GM12878 (cell line): Measurements from ENCODE around the gene SEC61A1. TPM values are rescaled to one million over a fixed set of nuclear protein-coding genes. Genes with fewer than 3 reads are reported as not detected.

Experiments used
- ATAC-seq: fragments of 200-7000 bp; cut with Tn5 transposase; 3 replicates; pipeline ENCODE4 v1.9.1; 2020; ENCODE audit warnings: mild to moderate bottlenecking, moderate library complexity
- BruUV-seq: library from RNA; stranded (reverse); fragments of 400-500 nt; replicated peaks from 2 replicates; lab custom pipeline; 2021; lab: Mats Ljungman, UMichigan
- CTCF ChIA-PET: fragments of 300-600 bp; sonication (Branson Sonifier 250); formaldehyde crosslinking; extraction: SDS; loops from one replicate; lab custom pipeline; 2021; ENCODE audit warnings: inconsistent platforms; lab: Yijun Ruan, JAX
- POLR2A ChIA-PET: fragments of 350-600 bp; formaldehyde crosslinking; extraction: SDS; loops from one replicate; lab custom pipeline; 2021; ENCODE audit warnings: inconsistent platforms; lab: Charles Lee
- RAD21 ChIA-PET: fragments of 300-600 bp; sonication (Branson Sonifier 250); formaldehyde crosslinking; loops from one replicate; lab custom pipeline; 2023; ENCODE audit warnings: antibody characterized with exemption; ENCODE audit not compliant: unreplicated experiment; lab: Charles Lee
- SMC1A ChIA-PET: fragments of 300-600 bp; sonication (Branson Sonifier 250); formaldehyde crosslinking; loops from one replicate; lab custom pipeline; 2023; ENCODE audit not compliant: unreplicated experiment, uncharacterized antibody; lab: Charles Lee
- DNase-seq: peaks from one replicate; pipeline ENCODE4 v3.0.0-alpha.2; 2011; ENCODE audit warnings: low read depth, low spot score
- FAIRE-seq: peaks from 3 replicates; lab custom pipeline; 2011; peaks lifted over from hg19 to GRCh38; lab: Jason Lieb, UNC
- H2AFZ ChIP-seq: 2 replicates; pipeline ENCODE4 v1.6.0; 2011; ENCODE audit warnings: low read depth, low read length, control low read depth; ENCODE audit not compliant: control insufficient read depth
- H3K27ac ChIP-seq: 2 replicates; pipeline ENCODE4 v1.5.1; 2011; ENCODE audit warnings: control low read depth; ENCODE audit not compliant: control insufficient read depth, insufficient read depth
- H3K27me3 ChIP-seq, 2 experiments: replicated peaks in 1 of 2; 2 replicates each; pipeline versions ENCODE4 v1.6.0 to v1.6.1; 2011; ENCODE audit warnings: low read length in 1 of 2; ENCODE audit not compliant: control insufficient read depth in 2 of 2, insufficient read depth in 2 of 2
- H3K36me3 ChIP-seq, 2 experiments: 2 replicates each; pipeline ENCODE4 v1.5.1; 2011; ENCODE audit warnings: low read length in 1 of 2; ENCODE audit not compliant: control insufficient read depth in 2 of 2, insufficient read depth in 2 of 2
- H3K4me1 ChIP-seq: 2 replicates; pipeline ENCODE4 v1.6.1; 2011; ENCODE audit warnings: mild to moderate bottlenecking, low read length, moderate library complexity, mixed read lengths; ENCODE audit not compliant: control insufficient read depth, insufficient read depth
- H3K4me2 ChIP-seq: 2 replicates; pipeline ENCODE4 v1.6.0; 2011; ENCODE audit warnings: control low read depth; ENCODE audit not compliant: control insufficient read depth, insufficient read depth
- H3K4me3 ChIP-seq: fragments of 200-600 bp; sonication (generic); 2 replicates; pipeline ENCODE4 v1.5.1; 2016
- H3K79me2 ChIP-seq: 2 replicates; pipeline ENCODE4 v1.6.0; 2011; ENCODE audit warnings: low read length; ENCODE audit not compliant: control insufficient read depth, insufficient read depth
- H3K9ac ChIP-seq: 2 replicates; pipeline ENCODE4 v1.8.0; 2011; ENCODE audit warnings: low read length, control low read depth, mixed read lengths; ENCODE audit not compliant: control insufficient read depth, insufficient read depth
- H3K9me3 ChIP-seq: replicated peaks from 3 replicates; pipeline ENCODE4 v1.5.1; 2011; ENCODE audit warnings: mild to moderate bottlenecking, low read length; ENCODE audit not compliant: control insufficient read depth, insufficient read depth
- H4K20me1 ChIP-seq: 2 replicates; pipeline ENCODE4 v1.6.0; 2011; ENCODE audit not compliant: control insufficient read depth, insufficient read depth
- ATF7 ChIP-seq: fragments of 450-650 bp; IDR thresholded peaks from 2 replicates; pipeline ENCODE4 v1.6.1; 2016; ENCODE audit warnings: low read depth, mild to moderate bottlenecking
- BCLAF1 ChIP-seq: fragments of 450-650 bp; IDR thresholded peaks from 2 replicates; pipeline ENCODE4 v1.6.1; 2017; ENCODE audit warnings: antibody characterized with exemption, mild to moderate bottlenecking, moderate library complexity
- CEBPZ ChIP-seq: fragments of 150-350 bp; IDR thresholded peaks from 2 replicates; pipeline ENCODE4 v1.6.1; 2016; ENCODE audit warnings: low read depth, low read length
- CREB1 ChIP-seq: IDR thresholded peaks from 2 replicates; pipeline ENCODE4 v1.6.1; 2012; ENCODE audit warnings: low read depth, mild to moderate bottlenecking, inconsistent platforms
- EED ChIP-seq: sonication (generic); IDR thresholded peaks from 2 replicates; pipeline ENCODE4 v1.6.1; 2016; ENCODE audit warnings: antibody characterized with exemption, low read depth
- EGR1 ChIP-seq, 2 experiments: IDR thresholded peaks; 1 replicate in 1 of 2; 2 replicates in 1 of 2; pipeline ENCODE4 v1.6.1; 2011 to 2012; ENCODE audit warnings: low read depth in 2 of 2, low read length in 2 of 2, borderline replicate concordance in 1 of 2, mild to moderate bottlenecking in 1 of 2, moderate library complexity in 1 of 2
- FOS ChIP-seq: IDR thresholded peaks from 3 replicates; pipeline ENCODE4 v1.6.1; 2011; ENCODE audit warnings: borderline replicate concordance; ENCODE audit not compliant: insufficient read length; ENCODE audit errors: extremely low read depth
- IRF4 ChIP-seq: IDR thresholded peaks from 2 replicates; pipeline ENCODE4 v1.6.1; 2011; ENCODE audit warnings: low read depth, low read length
- MXI1 ChIP-seq: fragments of 150-350 bp; IDR thresholded peaks from 2 replicates; pipeline ENCODE4 v1.6.1; 2011; ENCODE audit warnings: low read depth, mild to moderate bottlenecking, inconsistent platforms, low read length, improper control_type of control experiment
- NRF1 ChIP-seq: conservative IDR thresholded peaks from 2 replicates; pipeline ENCODE4 v1.6.1; 2011; ENCODE audit warnings: mild to moderate bottlenecking, low read depth, low read length, improper control_type of control experiment
- PAX8 ChIP-seq: fragments of 450-650 bp; IDR thresholded peaks from 2 replicates; pipeline ENCODE4 v1.6.1; 2017; ENCODE audit warnings: mild to moderate bottlenecking, moderate library complexity
- POLR2AphosphoS5 ChIP-seq: IDR thresholded peaks from 2 replicates; pipeline ENCODE4 v1.6.1; 2011; ENCODE audit warnings: mild to moderate bottlenecking, low read length, inconsistent platforms
- PRDM15 ChIP-seq: fragments of 450-650 bp; formaldehyde crosslinking; IDR thresholded peaks from 2 replicates; pipeline ENCODE4 v1.4.0; 2020; ENCODE audit warnings: mild to moderate bottlenecking, moderate library complexity
- STAT3 ChIP-seq: IDR thresholded peaks from 2 replicates; pipeline ENCODE4 v1.6.1; 2011; ENCODE audit warnings: low read depth, low read length, improper control_type of control experiment
- TCF7 ChIP-seq: IDR thresholded peaks from 2 replicates; pipeline ENCODE4 v1.6.1; 2014; ENCODE audit warnings: antibody characterized with exemption, borderline replicate concordance
- ZNF207 ChIP-seq: fragments of 450-650 bp; IDR thresholded peaks from 2 replicates; pipeline ENCODE4 v1.6.1; 2014; ENCODE audit warnings: antibody characterized with exemption, mild to moderate bottlenecking, borderline replicate concordance
- WGBS: methylation state at CpG from one replicate; pipeline ENCODE4 v1.1.6; 2016; ENCODE audit warnings: low lambda C conversion rate; ENCODE audit not compliant: insufficient replicate concordance, insufficient coverage; ENCODE audit errors: missing lambda C conversion rate; 5-methylcytosine and 5-hydroxymethylcytosine counted together
- in situ Hi-C: fragments of 300-500 bp; cut with MboI; formaldehyde crosslinking; loops from 9 replicates; pipeline ENCODE4 v1.14.3; 2018; ENCODE audit warnings: mixed read lengths
- intact Hi-C: fragments of 100-400 bp; cut with micrococcal nuclease; formaldehyde crosslinking; loops from one replicate; pipeline ENCODE4 v1.14.2; 2022; ENCODE audit not compliant: unreplicated experiment
- polyA plus RNA-seq, 11 experiments: library from polyadenylated mRNA; depleted of rRNA in 4 of 11; unstranded in 6 of 11; stranded (reverse) in 5 of 11; fragments of >200 nt; fragmentation: Nextera tagmentation in 4 of 11; fragmentation: Illumina TruSeq in 1 of 11; extraction: Ambion mirVana in 4 of 11; extraction: Trizol in 1 of 11; gene quantifications; 1 replicate in 1 of 11; 2 replicates in 10 of 11; pipeline versions ENCODE4 v1.2.1 to v1.2.3, GENCODE V29; 2011 to 2016; ENCODE audit warnings: inconsistent platforms in 2 of 11, missing spikeins in 2 of 11, low read depth in 1 of 11
- total RNA-seq, 4 experiments: library from RNA; depleted of rRNA in 3 of 4; stranded (reverse); fragments of >200 nt in 3 of 4; fragmentation: Illumina TruSeq in 1 of 4; extraction: Trizol in 1 of 4; gene quantifications; 2 replicates each; pipeline versions ENCODE4 v1.2.1 to v1.2.3, GENCODE V29; 2013 to 2021

SEC61A1 gene
- total and polyA plus RNA-seq, 10 of the 15 experiments (the other 5 are each of a cell fraction or from before 2014, with no cell fraction given) = 5.2 to 265 (median 142) TPM

- in situ Hi-C loops = loop anchor here (25.0 kb wide), 1 partner anchor 534 kb away; no protein-coding TSS in a partner anchor
- Histone ChIP-seq H2AFZ (no peak overlapping the region), H3K36me3 (peaks cover 3 to 11% of the 10 kb centered on the region in 2 experiments; a peak in 3 of 4 replicates), H3K9me3 (no peaks in the 10 kb centered on the region), H3K27ac (no peak overlapping the region), H3K9ac (no peak overlapping the region), H3K4me3 (no peak overlapping the region), H3K4me1 (peaks cover 4% of the 10 kb centered on the region), H3K27me3 (no peaks in the 10 kb centered on the region), H3K4me2 (no peak overlapping the region), H3K79me2 (no peaks in the 10 kb centered on the region), H4K20me1 (no peaks in the 10 kb centered on the region)
- ChIA-PET RAD21 (no interaction called here), POLR2A (no interaction called here), CTCF (no interaction called here), SMC1A (no interaction called here)
- no TSS peak for BruUV-seq
- FAIRE-seq (no peak), ATAC-seq (no peak), DNase-seq (no peak)
- intact Hi-C loops = no loop called here
- WGBS = 97% methylated on average over 5 of the region's 5 CpGs
- TF ChIP-seq POLR2AphosphoS5 (no peak), ATF7 (no peak), PAX8 (no peak), ZNF207 (no peak), IRF4 (no peak), STAT3 (no peak), NRF1 (no peak), EED (no peak), PRDM15 (no peak), MXI1 (no peak), TCF7 (no peak), CEBPZ (no peak), FOS (no peak), EGR1 (IDR thresholded peaks at IDR 0.05; ENCODE audit: borderline replicate concordance in 1 of 2, low read depth in 2 of 2, low read length in 2 of 2) (no peak), BCLAF1 (no peak), CREB1 (no peak)
Measured at GRCh38 chr3:128078322-128078721, 26.1 kb downstream of the SEC61A1 start.
